ENCODE data around the gene TAX1BP3. TPM values are rescaled to one million over a fixed set of nuclear protein-coding genes. Genes with fewer than 3 reads are reported as not detected.

The TAX1BP3 gene
- total and polyA plus RNA-seq, 9 of the 15 experiments (the other 6 are each of a cell fraction or from before 2014, with no cell fraction given), result 0.99 to 14.5 (median 6.2) TPM

GRCh38 chr17:3636154-3636907 lies 32.0 kb downstream of the TAX1BP3 start, which contains the start of the genes CTNS and SHPK (continued):
- TF ChIP-seq MGA (IDR thresholded peaks at IDR 0.05), result peak; percentile 61
- no peak for TF ChIP-seq NFRKB (IDR thresholded peaks at IDR 0.05; ENCODE audit: low read depth)
- peak; percentile 35; the same call in 1 of the 2 replicates for TF ChIP-seq CREM (IDR thresholded peaks at IDR 0.05; ENCODE audit: low read depth)
- TF ChIP-seq MCM7 (IDR thresholded peaks at IDR 0.05), result no peak
- TF ChIP-seq OTX1 (CRISPR knock-in tag; IDR thresholded peaks at IDR 0.05), result no peak
- TF ChIP-seq YY1 (IDR thresholded peaks at IDR 0.05; ENCODE audit: borderline replicate concordance in 1 of 3, control insufficient read depth in 1 of 3, extremely low read depth in 1 of 3, insufficient read depth in 3 of 3, insufficient read length in 1 of 3, insufficient replicate concordance in 2 of 3, low read depth in 1 of 3, low read length in 2 of 3), result peak in 2 of 3 experiments; percentile 64 to 70
- no peak for TF ChIP-seq PREB (CRISPR knock-in tag; IDR thresholded peaks at IDR 0.05)
- no peak for TF ChIP-seq IRF9 (tag; IDR thresholded peaks at IDR 0.05)
- TF ChIP-seq E2F8 (IDR thresholded peaks at IDR 0.05; ENCODE audit: low read depth, partially characterized antibody), result no peak

All from K562 (cell line).